ENCODE measurements around the gene IQCE.

- TF ChIP-seq CTCF (IDR thresholded peaks at IDR 0.05; ENCODE audit: low read depth, low read length, poor library complexity, severe bottlenecking) (no peak), EZH2phosphoT487 (IDR thresholded peaks at IDR 0.05; ENCODE audit: borderline replicate concordance, low read length) (no peak)
These were observed 74.2 kb downstream of the IQCE start for GRCh38 chr7:2632733-2633537.

Data from DOHH2 (cell line).